Choroid plexus epithelial cell (primary cell): ENCODE data around the gene LGR5.

ENCODE experiments used
- DNase-seq: peaks from one replicate; pipeline ENCODE4 v3.0.0-alpha.2; 2010; ENCODE audit warnings: low read depth
- H3K4me3 ChIP-seq: 2 replicates; pipeline ENCODE4 v1.5.1; 2011; ENCODE audit warnings: low read depth, mild to moderate bottlenecking, control low read depth, low read length, moderate library complexity
- TF ChIP-seq, protein P1 (sequence below): conservative IDR thresholded peaks from 2 replicates; pipeline ENCODE4 v1.5.1; 2011; ENCODE audit warnings: low read depth, mild to moderate bottlenecking, control low read depth, inconsistent platforms, low read length, moderate library complexity

The LGR5 gene

DNA sequence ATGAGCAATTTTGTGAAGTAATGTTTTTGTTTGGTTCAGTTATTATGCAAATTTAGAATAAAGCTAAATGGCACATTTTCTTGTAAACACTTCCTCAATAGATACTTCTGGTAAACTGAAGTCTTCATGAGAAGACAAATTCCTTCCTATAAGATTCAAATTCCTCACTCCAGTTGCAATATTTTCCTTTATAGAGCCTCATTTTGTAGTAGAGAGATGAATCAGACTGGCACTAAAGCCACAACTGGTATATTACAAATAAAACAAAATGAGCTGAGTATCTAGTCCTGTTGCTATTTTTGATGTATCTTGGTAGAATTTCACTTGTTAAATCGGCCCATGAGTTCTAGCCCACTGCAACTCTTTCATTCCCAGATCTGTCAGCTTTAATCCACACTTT lies 5.5 kb downstream of the LGR5 start:
- TF ChIP-seq, protein P1, sequence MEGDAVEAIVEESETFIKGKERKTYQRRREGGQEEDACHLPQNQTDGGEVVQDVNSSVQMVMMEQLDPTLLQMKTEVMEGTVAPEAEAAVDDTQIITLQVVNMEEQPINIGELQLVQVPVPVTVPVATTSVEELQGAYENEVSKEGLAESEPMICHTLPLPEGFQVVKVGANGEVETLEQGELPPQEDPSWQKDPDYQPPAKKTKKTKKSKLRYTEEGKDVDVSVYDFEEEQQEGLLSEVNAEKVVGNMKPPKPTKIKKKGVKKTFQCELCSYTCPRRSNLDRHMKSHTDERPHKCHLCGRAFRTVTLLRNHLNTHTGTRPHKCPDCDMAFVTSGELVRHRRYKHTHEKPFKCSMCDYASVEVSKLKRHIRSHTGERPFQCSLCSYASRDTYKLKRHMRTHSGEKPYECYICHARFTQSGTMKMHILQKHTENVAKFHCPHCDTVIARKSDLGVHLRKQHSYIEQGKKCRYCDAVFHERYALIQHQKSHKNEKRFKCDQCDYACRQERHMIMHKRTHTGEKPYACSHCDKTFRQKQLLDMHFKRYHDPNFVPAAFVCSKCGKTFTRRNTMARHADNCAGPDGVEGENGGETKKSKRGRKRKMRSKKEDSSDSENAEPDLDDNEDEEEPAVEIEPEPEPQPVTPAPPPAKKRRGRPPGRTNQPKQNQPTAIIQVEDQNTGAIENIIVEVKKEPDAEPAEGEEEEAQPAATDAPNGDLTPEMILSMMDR: no peak
- H3K4me3 ChIP-seq: no peak overlapping the region
- no peak for DNase-seq

DNA sequence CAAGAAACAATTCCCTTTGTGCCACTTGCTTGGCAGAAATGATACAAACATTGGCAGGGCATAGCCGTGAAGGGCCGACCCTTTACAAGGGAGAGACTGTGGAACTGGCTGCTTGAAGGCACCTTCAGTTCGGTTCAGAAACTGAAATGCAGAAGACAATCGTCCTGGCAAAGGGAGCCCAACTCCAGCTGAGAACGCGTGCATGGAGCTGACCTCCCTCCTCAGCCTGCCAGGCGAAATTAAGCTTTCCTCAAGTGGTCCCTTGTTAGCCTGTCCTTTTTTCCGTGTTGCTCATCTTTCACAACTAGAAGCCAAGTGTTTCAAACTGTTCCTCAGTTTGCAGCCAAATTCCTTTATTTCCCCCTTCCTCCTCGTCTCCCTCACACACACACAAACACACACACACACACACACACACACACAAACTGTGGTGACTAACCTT lies 8.1 kb downstream of the LGR5 start:
- TF ChIP-seq, protein P1: no peak
- DNase-seq: no peak
- no peak overlapping the region for H3K4me3 ChIP-seq

DNA sequence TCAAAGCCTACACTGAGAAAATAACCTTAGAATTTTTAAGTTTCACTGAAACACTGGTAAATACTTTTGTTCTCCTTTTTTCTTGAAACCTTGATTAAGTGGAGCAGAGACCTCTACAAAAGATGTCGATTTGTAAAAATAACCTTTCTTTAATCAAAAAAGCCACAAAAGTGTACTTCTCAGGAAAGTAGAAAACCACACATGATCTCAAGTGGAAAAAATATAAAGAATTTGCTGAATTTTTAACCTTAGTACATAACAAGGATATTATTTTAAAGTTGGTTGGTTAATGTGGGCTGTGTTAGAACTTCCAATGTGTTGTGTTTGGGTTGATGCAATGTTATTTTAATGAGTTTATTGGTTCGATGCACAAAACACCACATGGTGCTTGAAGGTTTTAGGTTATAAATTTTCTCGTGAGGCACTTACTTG lies 8.6 kb downstream of the LGR5 start:
- no peak overlapping the region for H3K4me3 ChIP-seq
- DNase-seq: peak; percentile 5
- TF ChIP-seq, protein P1: no peak

DNA sequence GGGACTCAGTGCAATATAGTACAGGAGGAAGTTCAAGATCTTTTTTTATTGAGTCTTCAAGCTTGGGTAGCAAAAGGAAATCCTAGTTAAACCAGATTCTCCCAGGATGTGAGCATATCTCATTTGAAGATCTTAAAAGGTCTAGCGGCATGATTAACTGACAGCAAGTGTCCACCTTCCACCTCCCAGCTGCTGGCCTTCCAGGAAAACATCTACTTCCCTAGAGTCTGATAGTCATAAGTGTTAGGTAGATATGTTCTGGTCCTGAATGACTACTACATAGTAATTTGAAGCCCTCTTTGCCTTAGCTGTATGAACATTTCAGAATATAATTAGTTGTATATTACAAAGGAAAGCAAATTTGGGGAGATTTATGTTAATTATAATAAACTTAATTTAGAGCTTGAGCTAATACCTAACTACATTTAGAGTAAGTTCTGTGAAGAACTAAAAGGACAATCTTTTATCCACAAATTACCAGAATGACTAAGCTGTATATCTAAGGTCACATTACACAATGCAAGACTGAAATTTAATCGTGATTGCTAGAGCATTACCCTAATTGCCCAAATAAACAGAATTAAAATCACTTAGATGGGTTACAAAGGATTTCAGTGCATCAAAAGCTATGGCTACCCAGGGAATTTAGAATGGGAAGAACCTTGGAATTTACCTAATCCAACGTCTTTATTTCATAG lies 9.9 kb downstream of the LGR5 start:
- H3K4me3 ChIP-seq: no peak overlapping the region
- DNase-seq: no peak
- TF ChIP-seq, protein P1: no peak

DNA sequence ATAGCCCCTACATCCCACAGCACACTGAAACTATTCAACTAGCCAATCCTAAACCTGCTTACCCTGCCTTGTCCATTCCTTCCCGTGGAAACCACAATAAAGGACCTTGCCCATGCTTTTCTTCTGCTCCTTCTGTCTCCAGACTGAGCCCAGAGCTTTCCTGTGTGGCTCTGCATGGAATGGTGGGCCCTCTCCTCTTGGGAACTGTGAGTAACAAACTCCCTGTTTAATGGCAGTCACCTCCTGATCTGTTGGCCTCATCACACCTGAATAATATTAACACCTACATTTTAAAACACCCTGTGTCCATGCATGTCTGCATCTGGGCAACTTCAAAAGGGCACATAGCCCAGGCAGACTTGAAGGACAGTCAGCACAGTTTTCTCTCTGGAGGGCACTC lies 12.4 kb downstream of the LGR5 start:
- no peak for DNase-seq
- TF ChIP-seq, protein P1: no peak
- no peak overlapping the region for H3K4me3 ChIP-seq

DNA sequence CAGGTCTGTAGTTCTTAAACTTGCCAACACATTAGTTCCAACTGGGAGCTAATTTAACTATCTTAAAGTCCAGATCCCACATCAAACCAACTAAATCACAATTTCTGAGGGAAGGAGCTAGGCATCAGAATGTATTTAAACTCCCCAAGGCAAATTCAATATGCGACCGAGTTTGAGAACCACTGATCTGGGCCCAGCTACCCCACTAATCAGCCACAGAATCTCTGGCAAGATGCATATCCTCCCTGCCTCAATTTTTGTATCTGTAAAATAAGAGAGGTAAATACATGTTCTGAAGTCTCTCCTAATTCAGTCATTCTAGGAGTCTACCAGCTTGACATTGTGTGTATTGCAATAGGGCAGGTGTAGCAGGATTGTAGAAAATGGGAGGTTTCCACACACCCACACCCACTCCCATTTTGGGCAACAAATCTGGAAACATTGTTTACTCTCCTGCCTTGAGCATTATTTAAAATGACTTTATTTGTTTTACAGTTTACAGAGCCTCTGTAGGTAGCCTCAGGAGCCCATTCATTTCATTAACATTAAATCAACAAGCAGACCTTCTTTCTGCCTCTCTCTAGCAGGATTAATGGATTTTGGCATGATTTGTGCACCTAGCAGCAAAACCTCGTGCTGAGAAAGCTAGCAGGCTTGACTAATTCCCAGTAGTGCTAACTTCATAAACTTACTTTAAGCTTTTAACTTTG lies 15.6 kb downstream of the LGR5 start:
- TF ChIP-seq, protein P1: no peak
- no peak overlapping the region for H3K4me3 ChIP-seq
- DNase-seq: no peak
